DOHH2 (cell line): ENCODE results near the gene CCNG1.

Experiments used
- H3F3A ChIP-seq: fragments of 200-600 bp; sonication (generic), shearing (Covaris generic); 2 replicates; pipeline ENCODE4 v1.6.0; 2016; ENCODE audit warnings: antibody characterized with exemption, mild to moderate bottlenecking; ENCODE audit not compliant: control insufficient read depth, insufficient read depth
- H3K27ac ChIP-seq: fragments of 200-600 bp; sonication (generic); 2 replicates; pipeline ENCODE4 v1.5.1; 2014; ENCODE audit warnings: low read depth, mild to moderate bottlenecking, low read length, moderate library complexity
- H3K27me3 ChIP-seq: fragments of 200-600 bp; sonication (generic); 2 replicates; pipeline ENCODE4 v1.6.1; 2014; ENCODE audit warnings: mild to moderate bottlenecking, low read length, mixed read lengths; ENCODE audit not compliant: control insufficient read depth
- H3K36me3 ChIP-seq: fragments of 200-600 bp; sonication (generic); 2 replicates; pipeline ENCODE4 v1.6.1; 2014; ENCODE audit warnings: mild to moderate bottlenecking, low read length, moderate library complexity, mixed read lengths; ENCODE audit not compliant: control insufficient read depth
- H3K4me1 ChIP-seq: fragments of 200-600 bp; sonication (generic); 2 replicates; pipeline ENCODE4 v1.6.1; 2014; ENCODE audit warnings: mild to moderate bottlenecking, low read length, mixed read lengths; ENCODE audit not compliant: control insufficient read depth
- H3K4me2 ChIP-seq: fragments of 200-600 bp; sonication (generic); 2 replicates; pipeline ENCODE4 v1.6.0; 2014; ENCODE audit warnings: mild to moderate bottlenecking, low read length, moderate library complexity
- H3K4me3 ChIP-seq: fragments of 200-600 bp; sonication (generic); 2 replicates; pipeline ENCODE4 v1.5.1; 2014; ENCODE audit warnings: mild to moderate bottlenecking, low read length, mixed read lengths
- H3K79me2 ChIP-seq: fragments of 200-600 bp; sonication (generic); 2 replicates; pipeline ENCODE4 v1.6.1; 2014; ENCODE audit warnings: mild to moderate bottlenecking, low read length, mixed read lengths; ENCODE audit not compliant: control insufficient read depth
- H3K9me2 ChIP-seq: fragments of 200-600 bp; sonication (generic); replicated peaks from 2 replicates; pipeline ENCODE4 v1.6.1; 2014; ENCODE audit warnings: mild to moderate bottlenecking, low read length, mixed read lengths; ENCODE audit not compliant: control insufficient read depth
- H3K9me3 ChIP-seq: fragments of 200-600 bp; sonication (generic); 2 replicates; pipeline ENCODE4 v1.6.1; 2014; ENCODE audit warnings: antibody characterized with exemption, low read length, mixed read lengths; ENCODE audit not compliant: control insufficient read depth, insufficient read depth
- H4K20me1 ChIP-seq: fragments of 200-600 bp; sonication (generic); 2 replicates; pipeline ENCODE4 v1.6.0; 2014; ENCODE audit warnings: low read depth, mild to moderate bottlenecking, antibody characterized with exemption, low read length, moderate library complexity; ENCODE audit not compliant: control insufficient read depth, insufficient read depth
- CTCF ChIP-seq: fragments of 200-600 bp; sonication (generic); IDR thresholded peaks from one replicate; pipeline ENCODE4 v1.5.1; 2014; ENCODE audit warnings: antibody characterized with exemption, mild to moderate bottlenecking, low read depth, low read length; ENCODE audit not compliant: poor library complexity, severe bottlenecking
- EZH2phosphoT487 ChIP-seq: fragments of 200-600 bp; sonication (generic); IDR thresholded peaks from 2 replicates; pipeline ENCODE4 v1.6.1; 2017; ENCODE audit warnings: borderline replicate concordance, mild to moderate bottlenecking, antibody characterized with exemption, low read length, moderate library complexity, mixed read lengths

The CCNG1 gene

GRCh38 chr5:163473635-163474243, 36.3 kb downstream of the CCNG1 start:
- H4K20me1 ChIP-seq: no peaks in the 10 kb centered on the region
- peaks cover 96% of the 10 kb centered on the region for H3K36me3 ChIP-seq
- H3K4me3 ChIP-seq: no peak overlapping the region
- no peaks in the 10 kb centered on the region for H3K4me1 ChIP-seq
- H3K79me2 ChIP-seq: no peaks in the 10 kb centered on the region
- no peak overlapping the region for H3K27ac ChIP-seq
- peaks cover 5% of the 10 kb centered on the region for H3F3A ChIP-seq
- H3K27me3 ChIP-seq: no peaks in the 10 kb centered on the region
- TF ChIP-seq EZH2phosphoT487 (no peak), CTCF (peak; percentile 49)
- no peaks in the 10 kb centered on the region for H3K9me2 ChIP-seq
- no peak overlapping the region for H3K4me2 ChIP-seq
- H3K9me3 ChIP-seq: no peaks in the 10 kb centered on the region

- Histone ChIP-seq H3K27me3 (no peaks in the 10 kb centered on the region), H3K4me1 (no peaks in the 10 kb centered on the region), H3K79me2 (no peaks in the 10 kb centered on the region), H3K36me3 (peaks cover 96% of the 10 kb centered on the region), H3K9me3 (no peaks in the 10 kb centered on the region), H3K27ac (no peak overlapping the region), H3F3A (peaks cover 5% of the 10 kb centered on the region), H3K4me2 (no peak overlapping the region), H3K9me2 (no peaks in the 10 kb centered on the region), H3K4me3 (no peak overlapping the region), H4K20me1 (no peaks in the 10 kb centered on the region)
- TF ChIP-seq CTCF (no peak), EZH2phosphoT487 (no peak)
Observed at GRCh38 chr5:163475411-163475810, 38.0 kb downstream of the CCNG1 start.

GRCh38 chr5:163478126-163478981, 41.0 kb downstream of the CCNG1 start:
- Histone ChIP-seq H3K27me3 (no peaks in the 10 kb centered on the region), H3K4me3 (no peak overlapping the region), H3K9me3 (no peaks in the 10 kb centered on the region), H3K4me1 (no peaks in the 10 kb centered on the region), H3K4me2 (no peak overlapping the region), H4K20me1 (no peaks in the 10 kb centered on the region), H3K36me3 (peaks cover 93% of the 10 kb centered on the region), H3F3A (no peaks in the 10 kb centered on the region), H3K27ac (no peak overlapping the region), H3K9me2 (no peaks in the 10 kb centered on the region), H3K79me2 (no peaks in the 10 kb centered on the region)
- TF ChIP-seq CTCF (no peak), EZH2phosphoT487 (no peak)
